Endothelial cell of hepatic sinusoid (primary cell): ENCODE data around the gene LNPEP.

Experiments
- in situ Hi-C: cut with HindIII; loops from 2 replicates; pipeline ENCODE4 v1.10.0; 2017; ENCODE audit warnings: low sequenced_read_pairs

LNPEP gene

DNA sequence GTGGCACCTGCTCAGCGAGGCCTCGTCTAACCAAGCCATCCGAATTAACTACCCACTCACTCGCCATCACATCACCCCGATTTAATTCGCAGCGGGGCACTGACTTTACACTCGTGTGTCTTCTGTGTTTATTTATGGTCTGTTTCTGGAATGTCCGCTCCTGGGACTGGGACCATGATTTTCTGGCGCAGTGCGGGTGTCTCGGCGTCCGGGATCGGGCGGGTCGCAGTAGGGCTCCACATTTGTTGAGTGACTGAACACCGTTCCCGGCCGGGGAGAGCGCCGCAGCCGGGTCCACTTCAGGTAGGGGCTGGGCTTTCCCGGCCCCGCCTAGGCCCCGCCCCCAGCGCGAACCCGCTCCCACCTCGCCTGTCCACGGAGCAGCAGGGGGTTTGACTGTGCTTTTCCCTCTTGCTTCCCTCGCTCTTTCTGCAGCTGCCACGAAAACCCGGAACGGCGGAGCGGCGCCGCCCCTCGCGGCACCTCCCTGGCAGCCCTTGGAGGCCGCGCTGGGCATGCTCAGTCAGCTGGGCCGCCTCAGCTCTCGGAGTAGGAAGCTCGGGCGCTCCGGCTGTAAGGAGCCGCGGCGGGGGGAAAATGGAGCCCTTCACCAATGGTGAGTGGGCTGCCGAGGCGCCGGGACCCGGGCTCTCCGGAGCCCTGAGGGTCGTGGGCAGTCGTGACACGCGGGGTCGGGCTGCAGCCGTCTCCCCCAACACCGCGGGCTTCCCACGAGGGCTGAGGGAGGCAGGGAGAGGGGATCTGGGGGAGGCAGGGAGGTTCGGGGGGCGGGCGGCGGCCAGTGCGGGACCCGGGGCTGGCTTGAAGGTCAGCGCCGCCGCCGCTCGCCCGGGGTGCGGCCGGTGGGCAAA lies at the start of gene LNPEP:
Gene LNPEP (plus strand): TSS at position 522 of the 872 bp plus-strand sequence. CDS start 76 bp downstream, at position 598.
- in situ Hi-C loops = no loop called here

DNA sequence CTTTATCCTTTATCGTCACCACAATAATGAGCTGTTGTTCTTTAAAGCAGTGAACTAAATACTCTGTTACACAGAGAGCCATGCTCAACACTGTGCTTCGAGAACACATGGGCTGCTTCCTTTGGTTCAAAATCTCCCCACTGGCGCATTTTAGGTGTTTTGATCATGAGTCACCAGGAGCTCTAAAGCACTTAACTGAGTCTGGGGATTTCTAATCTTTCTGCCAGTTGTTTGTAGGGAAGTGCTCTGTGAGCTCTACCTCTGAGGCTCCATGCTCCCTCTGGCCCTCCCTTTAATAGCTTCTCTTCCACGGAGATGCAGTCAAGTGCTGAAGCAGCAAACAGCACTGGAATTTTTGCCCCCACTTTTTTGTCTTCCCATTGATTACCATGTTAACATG lies 42.5 kb upstream of the LNPEP start:
- in situ Hi-C loops = no loop called here

DNA sequence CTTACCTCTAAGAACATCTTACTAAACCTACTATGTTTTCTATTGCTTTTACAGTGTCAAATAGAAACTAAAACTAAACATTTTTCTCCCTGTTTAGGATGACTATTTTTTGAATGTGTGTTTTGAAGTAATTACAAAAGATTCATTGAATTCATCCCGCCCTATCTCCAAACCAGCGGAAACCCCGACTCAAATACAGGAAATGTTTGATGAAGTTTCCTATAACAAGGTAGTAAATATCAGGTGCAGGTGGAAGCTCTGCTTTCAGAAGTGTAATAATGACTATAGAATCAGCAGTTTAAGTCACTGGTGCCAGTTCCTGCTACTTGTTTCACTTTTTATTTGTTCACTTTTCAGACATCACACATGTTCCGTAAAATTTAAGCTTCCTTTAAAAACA lies 39.6 kb upstream of the LNPEP start:
- in situ Hi-C loops = no loop called here

DNA sequence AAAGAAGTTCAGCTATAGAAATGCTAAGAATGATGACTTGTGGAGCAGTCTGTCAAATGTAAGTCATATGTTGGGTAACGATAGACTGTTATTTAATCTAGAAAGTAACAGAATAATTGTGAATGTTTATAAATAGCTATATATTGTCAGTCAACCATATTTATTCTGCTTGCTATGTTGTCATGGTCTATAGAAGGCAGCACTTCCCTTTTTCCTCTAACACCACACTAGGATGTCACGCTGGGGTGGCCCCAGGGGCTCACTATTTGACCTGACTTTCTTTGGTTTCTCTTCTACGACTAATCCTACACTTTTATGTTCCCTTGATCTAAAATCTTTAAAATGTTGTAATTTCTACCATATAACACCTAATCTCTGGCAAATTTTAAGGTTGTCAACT lies 39.1 kb upstream of the LNPEP start:
- in situ Hi-C loops = no loop called here

DNA sequence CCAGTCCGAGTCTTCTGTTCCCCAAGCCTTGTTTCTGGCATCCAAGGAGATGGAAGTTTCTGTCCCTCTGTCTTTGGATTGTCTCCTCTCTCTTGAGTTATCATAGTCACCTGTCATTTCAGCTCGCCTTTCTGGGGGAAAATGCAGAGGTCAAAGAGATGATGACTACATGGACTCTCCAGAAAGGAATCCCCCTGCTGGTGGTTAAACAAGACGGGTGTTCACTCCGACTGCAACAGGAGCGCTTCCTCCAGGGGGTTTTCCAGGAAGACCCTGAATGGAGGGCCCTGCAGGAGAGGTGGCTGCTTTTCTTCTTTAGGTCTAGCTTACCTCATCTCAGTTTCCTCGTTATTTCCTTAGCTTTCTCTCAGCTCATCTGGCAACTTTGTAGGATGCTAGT lies 34.5 kb upstream of the LNPEP start:
- in situ Hi-C loops = no loop called here

DNA sequence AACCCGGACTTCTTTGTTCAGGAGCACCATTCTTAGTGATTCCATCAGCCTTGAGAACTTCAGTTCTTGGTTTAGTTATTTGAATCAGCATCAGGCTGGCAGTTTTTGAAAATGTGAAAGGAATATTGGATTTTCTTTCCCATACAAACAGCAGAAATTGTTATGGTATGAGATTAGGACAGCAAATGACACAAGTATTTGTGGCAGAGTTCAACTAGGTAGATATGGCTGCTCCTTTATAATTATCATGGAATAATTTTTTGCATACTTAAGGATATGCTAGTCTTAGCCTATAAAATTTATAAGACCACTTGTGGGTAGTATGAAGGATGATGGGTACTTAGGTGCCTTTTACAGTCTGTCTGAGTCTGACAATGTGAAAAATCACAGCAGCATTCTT lies 34.0 kb upstream of the LNPEP start:
- in situ Hi-C loops = no loop called here

DNA sequence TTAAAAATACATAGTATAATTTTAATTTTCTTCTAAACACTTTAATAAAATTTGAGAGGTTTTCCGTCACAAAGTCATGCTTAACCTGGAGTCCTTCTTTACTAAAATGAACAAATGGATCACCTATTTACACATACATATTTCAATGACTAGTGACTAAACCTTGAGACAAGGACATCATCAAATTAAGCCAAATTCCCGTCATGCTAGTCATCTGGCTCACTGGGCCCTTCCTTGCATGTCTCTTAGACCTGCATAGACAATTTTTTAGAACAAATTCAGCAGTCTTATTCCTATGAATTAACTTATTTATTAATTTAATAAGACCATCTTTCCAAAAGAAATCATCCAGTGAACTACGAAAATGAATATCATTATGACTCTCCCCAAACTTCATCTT lies 33.0 kb upstream of the LNPEP start:
- in situ Hi-C loops = no loop called here

DNA sequence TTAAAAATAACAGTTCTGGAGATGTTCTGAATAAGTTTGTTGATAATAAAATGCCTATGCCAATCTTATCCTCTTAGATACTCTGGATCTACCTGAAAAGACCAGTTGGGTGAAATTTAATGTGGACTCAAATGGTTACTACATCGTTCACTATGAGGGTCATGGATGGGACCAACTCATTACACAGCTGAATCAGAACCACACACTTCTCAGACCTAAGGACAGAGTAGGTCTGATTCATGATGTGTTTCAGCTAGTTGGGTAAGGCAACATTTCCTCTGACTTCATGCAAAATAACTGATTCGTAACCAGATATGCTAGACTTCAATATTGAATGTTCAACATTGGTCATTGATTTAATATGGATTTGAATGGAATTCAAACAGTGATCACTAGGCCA lies 32.6 kb upstream of the LNPEP start:
- in situ Hi-C loops = no loop called here

DNA sequence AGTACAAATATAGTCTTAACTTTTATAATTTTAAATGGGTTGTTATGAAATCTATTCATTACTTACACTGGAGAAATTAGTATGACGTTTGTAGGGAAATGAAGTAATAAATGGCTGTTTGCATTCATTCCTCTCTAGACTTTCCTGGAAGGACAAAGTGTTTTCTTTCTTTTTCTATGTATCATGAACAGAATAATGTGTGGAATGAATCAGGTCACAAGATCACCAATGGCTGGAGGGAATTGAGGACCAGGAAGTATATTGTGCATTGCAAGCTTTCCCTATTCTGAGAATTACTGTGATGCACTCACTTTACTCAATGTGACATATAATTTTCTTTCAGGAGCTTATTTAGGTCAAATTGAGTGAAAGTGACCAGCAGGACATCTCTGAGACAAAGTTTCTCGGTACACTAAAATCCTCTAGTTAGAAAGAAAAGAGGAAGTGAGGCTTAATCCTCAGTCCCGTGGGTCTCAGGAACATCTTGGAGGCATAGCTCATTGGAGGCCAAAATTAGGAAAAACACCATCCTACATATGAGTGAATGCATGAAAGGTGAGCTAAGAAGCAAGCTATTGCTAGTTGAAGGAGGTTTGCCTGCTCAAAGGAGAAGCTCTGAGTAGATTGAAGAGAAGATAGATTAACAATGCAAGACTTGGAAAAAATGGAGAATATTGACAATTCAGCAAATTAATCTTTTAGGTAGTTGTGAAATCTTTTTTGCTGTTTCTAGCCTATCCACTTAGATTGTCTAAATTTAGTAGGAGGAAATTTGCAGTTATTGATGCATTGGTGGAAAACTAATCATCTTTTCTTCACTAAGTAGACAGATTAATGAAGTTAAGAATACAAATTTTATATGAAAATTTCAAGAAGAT lies 31.6 kb upstream of the LNPEP start:
- in situ Hi-C loops = no loop called here

DNA sequence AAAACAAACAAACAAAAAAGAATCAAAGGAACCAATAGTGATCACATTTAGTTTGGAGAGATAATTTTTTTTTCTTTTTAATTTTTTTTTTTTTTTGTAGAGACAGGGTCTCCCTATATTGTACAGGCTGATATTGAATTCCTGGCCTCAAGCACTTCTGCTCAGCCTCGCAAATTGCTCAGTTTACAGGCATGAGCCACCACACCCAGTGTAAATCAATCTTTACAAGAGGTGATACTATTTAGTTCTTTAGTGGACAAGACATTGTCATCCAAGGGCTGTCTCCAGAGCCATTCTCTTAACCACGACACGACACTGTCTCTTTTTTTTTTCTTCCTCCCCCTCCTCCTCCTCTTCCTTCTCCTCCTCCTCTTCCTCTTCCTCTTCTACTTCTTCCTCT lies 30.0 kb upstream of the LNPEP start:
- in situ Hi-C loops = no loop called here

DNA sequence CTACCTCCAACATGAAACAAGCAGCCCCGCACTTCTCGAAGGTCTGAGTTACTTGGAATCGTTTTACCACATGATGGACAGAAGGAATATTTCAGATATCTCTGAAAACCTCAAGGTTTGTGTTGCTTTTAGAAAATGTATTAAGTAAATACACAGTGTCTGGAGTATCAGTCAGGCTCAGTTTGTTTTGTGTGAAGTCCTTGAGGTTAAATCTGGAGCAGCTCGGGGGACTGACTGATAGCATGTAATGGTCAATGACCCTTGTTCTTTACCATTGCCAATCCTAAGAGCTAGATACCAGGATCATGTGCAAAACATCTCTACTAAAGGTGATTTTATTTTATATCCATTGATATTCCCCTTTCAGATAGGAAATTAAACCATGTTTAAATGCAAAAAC lies 26.9 kb upstream of the LNPEP start:
- in situ Hi-C loops = no loop called here

DNA sequence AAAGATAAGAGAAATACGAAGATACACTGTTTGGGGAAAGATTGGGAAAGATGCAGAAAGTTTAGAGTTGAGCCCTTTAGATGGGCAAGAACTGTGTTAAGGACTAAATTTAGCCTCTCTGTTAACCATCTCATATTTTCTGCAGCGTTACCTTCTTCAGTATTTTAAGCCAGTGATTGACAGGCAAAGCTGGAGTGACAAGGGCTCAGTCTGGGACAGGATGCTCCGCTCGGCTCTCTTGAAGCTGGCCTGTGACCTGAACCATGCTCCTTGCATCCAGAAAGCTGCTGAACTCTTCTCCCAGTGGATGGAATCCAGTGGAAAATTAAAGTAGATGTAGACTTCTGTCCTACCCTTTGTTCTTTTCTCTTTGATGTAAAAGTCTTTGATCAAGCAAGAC lies 26.4 kb upstream of the LNPEP start:
- in situ Hi-C loops = no loop called here

DNA sequence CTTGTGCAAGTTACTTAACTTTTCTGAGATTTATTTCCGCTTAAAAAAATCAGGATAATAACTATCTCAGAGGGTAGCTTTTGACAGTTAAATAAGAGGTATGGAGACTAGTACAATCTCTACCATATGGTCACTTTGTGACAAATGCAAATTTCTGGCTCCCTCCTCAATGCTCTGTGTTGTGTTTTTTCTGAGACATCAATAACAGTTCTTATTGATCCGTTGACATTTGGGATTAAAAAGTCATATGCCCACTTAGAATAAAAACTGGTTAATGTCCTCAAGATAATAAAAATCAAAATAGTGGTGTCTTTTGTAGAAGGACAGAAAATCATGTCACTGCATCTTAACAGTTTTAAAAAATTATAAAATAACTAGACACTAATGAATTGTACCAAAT lies 24.7 kb upstream of the LNPEP start:
- in situ Hi-C loops = no loop called here

DNA sequence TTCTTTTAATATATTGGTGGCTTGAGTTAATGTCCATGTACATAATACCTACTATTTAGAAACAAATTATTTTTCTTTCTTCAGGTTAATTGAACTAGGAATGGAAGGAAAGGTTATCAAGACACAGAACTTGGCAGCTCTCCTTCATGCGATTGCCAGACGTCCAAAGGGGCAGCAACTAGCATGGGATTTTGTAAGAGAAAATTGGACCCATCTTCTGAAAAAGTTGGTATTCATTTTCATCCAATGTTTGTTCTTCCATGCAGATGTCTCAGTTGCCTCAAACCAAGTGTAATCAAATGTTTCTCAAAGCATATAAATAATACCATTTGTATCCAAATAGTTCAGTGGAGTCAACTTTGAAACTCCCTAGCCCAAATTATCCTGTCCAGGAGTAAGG lies 22.6 kb upstream of the LNPEP start:
- in situ Hi-C loops = no loop called here

DNA sequence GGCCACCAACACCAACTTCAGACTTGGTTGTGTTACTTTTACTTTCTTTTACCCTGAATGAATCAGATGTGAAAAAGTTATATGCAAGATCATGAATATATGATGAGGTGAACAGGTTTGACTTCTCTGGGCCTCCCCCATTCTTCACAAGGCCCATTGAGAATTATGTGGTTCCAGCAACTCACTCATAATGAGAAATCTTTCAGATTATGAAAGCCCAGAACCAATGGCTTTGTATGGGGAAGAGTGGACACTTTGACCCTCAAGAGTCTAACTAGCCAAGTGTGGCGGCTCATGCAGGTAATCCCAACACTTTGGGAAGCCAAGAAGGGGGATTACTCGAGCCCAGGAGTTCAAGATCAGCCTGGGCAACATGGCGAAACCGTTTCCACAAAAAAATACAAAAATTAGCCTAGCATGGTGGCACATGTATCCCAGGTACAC lies 16.1 kb upstream of the LNPEP start:
- in situ Hi-C loops = no loop called here

DNA sequence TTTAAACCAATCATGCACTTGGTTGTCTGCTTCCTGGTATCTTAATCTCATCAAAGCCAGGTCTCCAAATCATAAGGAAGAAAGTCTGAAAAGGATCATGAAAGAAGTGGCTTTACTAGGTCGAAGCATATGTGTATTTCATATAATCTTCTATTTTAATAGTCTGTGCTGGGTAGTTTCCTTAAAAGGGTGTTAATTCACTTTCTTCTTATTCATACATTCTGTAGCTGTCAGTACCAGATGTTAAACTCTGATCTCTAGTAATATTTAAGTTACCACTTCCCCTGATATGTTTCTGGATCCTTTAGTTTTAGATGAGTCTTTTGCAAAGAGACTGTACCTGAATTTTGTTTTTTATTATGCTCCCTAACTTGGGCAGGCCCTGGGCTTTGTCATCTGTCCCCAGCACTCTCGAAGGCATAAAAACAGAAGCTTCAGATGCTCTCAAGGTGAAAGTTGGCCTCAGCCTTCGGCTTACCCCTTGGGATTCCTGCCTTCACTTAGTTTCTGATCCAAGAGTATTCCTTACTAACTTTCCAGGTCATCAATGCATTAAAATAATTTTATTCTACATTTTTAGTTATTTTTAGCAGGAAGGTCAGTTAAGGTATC lies 15.0 kb upstream of the LNPEP start:
- in situ Hi-C loops = no loop called here

DNA sequence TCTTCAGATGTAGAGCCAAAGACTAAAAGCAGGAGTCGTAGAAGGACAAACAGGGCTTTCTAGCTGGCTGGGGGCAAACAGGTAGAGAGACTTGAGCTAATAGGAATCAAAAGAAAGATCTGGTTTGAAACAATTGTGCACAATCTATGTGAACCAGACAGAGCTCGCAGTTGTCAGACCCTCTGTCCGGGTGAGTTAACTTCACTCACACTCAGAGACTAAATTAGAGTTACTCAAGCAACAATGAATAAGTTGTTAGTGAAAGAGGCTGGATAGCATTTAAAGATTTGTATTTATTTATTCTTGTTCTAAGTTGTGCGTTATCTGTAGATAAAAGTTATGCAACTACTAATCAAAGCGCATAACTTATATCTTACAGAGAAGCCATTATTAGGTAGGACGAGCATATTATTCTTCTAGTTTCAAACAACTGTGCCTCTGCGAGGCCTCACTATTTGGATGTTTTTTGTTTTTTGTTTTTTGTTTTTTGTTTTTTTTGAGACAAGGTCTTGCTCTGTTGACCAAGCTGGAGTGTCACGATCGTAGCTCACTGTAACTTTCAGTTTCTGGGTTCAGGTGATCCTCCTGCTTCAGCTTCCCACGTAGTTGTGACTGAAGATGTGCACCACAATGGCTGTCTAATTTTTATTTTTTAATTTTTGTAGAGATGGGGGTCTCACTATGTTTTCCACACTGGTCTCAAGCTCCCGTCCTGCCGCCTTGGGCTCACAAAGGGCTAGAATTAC lies 13.2 kb upstream of the LNPEP start:
- in situ Hi-C loops = no loop called here

DNA sequence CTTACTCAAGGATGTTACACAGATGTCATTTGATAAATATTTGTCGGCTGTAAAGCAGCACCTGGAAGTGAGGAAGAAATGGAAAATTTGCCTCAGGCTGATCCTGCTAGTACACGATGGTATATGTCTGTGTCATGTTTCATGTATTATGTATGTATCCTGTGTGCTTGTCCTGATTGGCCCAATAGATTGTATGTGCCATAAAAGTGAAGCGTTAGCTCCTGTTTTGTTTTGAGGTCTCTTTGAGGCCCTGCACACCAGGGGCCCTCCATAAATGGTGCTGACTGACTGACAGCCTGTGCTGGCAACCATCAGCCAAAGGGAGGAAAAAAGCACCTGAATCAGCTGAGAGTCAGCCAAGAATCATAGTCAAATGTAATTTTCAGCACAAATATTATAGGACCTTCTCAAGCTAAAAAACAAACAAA lies 11.8 kb upstream of the LNPEP start:
- in situ Hi-C loops = no loop called here

DNA sequence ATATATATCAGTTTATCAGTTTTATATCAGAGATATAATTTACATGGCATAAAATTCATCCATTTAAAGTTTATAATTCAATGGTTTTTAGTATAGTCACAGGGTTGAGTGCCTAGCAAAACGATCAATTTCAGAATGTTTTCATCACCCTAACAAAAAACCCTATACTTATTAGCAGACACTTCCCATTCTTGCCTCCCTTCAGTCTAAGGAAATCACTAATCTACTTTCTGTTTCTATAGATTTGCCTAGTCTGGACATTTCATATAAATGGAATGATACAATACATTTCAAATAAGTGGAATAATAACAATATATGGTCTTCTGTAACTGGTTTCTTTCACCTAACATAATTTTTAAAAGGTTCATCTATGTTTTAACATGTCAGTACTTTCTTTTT lies 9.6 kb upstream of the LNPEP start:
- in situ Hi-C loops = no loop called here

DNA sequence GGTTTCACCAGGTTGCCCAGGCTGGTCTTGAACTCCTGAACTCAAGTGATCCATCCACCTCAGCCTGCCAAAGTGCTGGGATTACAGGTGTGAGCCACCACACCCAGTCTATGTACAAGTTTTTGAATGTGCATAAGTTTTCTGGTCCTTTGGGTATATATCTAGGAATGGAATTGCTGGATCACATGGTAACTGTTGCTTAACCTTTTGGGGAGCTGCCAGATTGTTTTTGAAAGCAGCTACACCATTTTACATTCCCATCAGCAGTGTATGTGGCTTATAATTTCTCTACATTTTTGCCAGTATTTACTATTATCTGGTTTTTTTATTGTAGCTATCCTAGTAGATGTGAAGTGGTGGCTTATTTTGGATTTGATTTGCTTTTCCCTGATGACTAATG lies 8.9 kb upstream of the LNPEP start:
- in situ Hi-C loops = no loop called here
